ENCODE results near the gene KCNG4.
A peak's percentile ranks its signal among the peaks of the same experiment; 100 is the strongest.

KCNG4 gene

GRCh38 chr16:84199861-84200260 is 40.0 kb downstream of the KCNG4 start:
- peak; percentile 12 for DNase-seq

DNA sequence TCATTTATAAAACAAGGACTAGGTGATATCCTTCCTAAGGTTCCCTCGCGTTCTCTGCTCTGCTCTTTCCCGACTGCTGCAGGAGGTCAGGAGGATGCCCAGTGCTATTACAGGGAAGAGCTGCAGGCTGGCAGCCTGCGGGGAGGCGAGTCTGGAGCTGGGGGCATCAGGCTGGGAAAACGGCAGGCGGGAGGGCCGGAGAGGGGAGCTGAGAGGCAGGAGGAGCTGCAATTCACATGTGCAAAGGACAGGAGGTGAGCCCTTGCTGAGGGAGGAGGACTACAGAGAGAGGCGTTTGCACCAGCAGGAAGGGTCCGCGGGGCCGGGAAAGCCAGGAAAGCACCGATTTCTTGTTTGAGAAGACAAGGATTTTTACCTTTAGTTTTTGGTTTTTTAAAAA is 40.7 kb downstream of the KCNG4 start:
- DNase-seq, result no peak

DNA sequence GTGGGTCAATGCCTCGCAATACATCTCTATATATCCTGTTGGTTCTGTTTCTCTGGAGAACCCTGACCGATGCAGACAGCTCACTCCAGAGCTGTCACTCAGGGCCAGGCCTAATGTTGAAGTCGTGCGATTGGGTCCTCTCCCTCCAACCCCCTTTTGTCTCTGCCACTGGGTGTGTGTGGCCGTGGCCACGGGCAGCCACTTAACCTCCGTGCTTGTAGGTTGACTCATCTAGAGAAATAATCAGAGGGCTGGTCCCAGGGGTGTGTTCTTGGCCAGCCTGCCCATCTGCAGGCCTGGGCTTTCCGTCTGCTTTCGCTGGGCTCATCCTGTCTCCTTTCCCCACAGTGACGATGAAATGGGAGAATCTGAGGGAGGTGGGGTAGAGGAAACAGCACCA is 41.4 kb downstream of the KCNG4 start:
- no peak for DNase-seq

DNA sequence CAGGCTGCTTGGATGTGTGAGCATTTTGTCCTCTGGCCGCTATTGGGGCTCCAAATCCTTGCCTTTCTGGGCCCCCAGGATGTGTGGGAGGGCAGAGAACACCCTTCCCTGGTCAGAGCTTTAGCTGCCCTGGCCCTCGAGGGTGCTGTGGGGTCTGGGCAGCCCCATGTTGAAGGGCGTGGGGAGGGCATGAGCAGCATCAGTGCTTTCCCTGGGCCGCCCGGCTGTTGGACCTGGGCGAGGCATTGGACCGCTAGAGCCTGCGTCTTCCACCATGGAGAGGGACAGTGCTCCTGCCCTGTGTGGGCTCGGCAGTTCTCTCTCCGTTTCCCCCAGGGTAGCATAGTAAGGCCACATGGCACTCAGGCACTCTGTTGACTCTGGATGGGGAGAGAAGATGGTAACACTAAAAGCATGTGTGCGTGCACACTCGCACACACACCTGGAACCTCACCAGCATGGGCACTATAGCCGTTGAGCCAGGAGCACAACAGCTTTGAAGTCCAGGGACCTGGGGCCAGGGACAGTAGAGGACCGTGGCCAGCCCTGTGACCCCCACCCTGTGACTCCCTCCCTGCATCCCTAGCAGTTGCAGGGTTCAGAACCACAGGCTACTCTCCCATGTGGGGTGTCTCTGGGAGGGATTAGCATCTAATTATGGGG is 42.2 kb downstream of the KCNG4 start:
- DNase-seq, result no peak

GRCh38 chr16:84196727-84197394 is 43.0 kb downstream of the KCNG4 start:
- DNase-seq, result no peak

DNA sequence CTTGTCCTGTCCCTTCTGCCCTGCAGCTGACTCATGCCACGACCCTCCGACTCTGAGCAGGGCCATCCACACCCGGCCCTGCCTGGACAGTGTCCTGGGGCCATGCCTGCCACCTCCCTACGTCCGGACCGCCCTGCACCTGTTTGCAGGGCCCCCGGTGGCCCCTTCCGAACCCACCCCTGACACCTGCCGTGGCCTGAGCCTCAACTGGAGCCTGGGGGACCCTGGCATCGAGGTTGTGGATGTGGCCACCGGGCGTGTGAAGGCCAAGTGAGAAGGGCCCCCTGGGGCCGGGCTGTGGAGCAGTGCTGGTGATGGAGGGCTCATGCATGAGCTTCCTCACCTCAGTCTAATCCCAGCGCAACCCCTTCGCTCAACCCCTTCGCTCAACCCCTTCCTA is 43.7 kb downstream of the KCNG4 start:
- DNase-seq, result no peak

DNA sequence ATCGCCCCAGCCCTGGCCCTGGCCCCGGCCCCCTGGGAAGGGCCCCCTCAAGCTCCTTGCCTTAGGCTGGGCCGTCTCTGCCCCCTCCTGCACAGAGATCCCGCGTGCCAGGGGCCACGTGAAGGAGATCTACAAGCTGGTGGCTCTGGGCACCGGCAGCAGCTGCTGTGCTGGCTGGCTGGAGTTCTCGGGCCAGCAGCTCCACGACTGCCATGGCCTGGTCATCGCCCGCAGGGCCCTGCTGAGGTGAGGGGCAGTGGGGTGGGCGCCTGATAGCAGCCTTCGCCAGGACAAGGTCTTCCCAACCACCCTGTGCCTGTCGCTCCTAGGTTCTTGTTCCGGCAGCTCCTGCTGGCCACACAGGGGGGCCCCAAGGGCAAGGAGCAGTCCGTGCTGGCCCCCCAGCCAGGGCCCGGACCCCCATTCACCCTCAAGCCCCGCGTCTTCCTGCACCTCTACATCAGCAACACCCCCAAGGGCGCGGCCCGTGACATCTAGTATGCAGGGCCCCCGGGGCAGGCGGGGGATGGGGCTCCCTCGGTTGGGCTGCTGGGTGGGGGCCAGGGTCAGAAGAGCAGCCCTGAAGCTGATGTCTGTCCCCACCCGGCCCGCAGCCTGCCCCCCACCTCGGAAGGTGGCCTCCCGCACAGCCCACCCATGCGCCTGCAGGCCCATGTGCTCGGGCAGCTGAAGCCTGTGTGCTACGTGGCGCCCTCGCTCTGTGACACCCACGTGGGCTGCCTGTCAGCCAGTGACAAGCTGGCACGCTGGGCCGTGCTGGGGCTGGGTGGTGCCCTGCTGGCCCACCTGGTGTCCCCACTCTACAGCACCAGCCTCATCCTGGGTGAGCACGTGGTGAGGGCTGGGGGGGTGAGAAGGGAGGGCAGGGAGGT is 44.4 kb downstream of the KCNG4 start:
- DNase-seq, result no peak

DNA sequence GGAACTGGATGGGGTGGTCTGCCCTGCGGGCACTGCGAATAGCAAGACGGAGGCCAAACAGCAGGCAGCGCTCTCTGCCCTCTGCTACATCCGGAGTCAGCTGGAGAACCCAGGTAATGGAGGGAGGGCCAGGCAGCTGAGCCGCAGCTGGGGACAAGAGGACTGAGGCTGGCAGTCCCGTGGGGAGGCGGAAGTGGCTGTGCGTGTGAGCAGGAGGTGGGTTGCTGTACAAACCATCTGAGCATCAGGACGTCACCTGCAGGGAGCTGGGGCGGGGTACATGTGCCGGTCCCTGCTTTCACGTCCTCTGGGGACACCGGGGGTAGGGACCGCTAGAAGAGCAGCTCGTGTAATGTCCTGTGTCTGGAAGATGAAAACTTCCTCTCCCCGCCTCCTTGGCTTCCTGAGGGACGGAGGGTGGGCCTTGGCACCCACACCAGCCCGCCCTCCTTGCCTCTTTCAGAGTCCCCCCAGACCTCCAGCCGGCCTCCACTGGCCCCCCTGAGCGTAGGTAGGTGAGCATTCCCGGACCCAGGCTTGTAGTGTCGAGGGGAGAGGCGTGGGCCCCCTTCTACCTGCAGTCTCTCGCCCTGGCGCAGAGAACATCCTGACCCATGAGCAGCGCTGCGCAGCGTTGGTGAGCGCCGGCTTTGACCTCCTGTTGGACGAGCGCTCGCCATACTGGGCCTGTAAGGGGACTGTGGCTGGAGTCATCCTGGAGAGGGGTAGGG is 45.2 kb downstream of the KCNG4 start:
- DNase-seq, result no peak

GRCh38 chr16:84194018-84194417 is 45.8 kb downstream of the KCNG4 start:
- DNase-seq, result no peak

GRCh38 chr16:84193480-84193879 is 46.3 kb downstream of the KCNG4 start:
- no peak for DNase-seq

GRCh38 chr16:84191466-84191865 is 48.3 kb downstream of the KCNG4 start:
- DNase-seq, result no peak

DNA sequence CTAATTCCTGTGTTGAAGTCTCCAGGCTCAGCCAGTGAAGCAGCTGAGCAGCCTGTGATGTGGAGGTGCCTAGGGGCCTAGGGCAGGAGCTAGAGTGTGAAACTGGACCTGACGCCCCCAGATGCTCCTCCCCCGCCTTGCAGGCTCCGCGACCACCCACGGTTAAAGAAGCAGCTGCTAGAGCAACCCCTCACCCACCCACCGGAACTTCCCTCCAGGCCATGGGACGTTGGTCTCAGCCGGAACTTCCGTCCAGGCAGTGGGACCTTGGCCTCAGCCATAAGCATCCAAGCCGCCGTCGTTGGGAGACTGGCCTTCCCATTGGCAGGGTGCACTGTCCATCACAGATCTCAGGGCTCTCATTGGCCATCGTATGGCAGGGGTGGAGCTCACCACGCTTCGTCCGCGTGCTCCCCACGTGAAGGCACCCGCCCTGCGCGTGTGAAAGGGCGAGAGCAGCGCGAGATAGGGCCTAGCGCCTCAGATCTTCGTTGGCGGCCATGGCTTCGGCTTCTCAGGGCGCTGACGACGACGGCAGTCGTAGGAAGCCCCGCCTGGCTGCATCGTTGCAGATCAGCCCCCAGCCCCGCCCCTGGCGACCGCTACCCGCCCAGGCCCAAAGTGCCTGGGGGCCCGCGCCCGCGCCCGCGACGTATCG is 49.0 kb downstream of the KCNG4 start, which contains the start of gene ADAD2:
Gene ADAD2 (plus strand): TSS at position 427 of the 658 bp plus-strand sequence. CDS start 74 bp downstream, at position 501.
- DNase-seq, result no peak

- peak; percentile 98 for DNase-seq
Observed at GRCh38 chr16:84186685-84187437, 53.0 kb downstream of the KCNG4 start, which contains the start of gene TAF1C. TSS of gene TAF1C (minus strand) at chr16:84187057. CDS start at chr16:84184988, 2,069 bp downstream.

GRCh38 chr16:84184775-84185174 is 55.0 kb downstream of the KCNG4 start:
- DNase-seq, result no peak

DNA sequence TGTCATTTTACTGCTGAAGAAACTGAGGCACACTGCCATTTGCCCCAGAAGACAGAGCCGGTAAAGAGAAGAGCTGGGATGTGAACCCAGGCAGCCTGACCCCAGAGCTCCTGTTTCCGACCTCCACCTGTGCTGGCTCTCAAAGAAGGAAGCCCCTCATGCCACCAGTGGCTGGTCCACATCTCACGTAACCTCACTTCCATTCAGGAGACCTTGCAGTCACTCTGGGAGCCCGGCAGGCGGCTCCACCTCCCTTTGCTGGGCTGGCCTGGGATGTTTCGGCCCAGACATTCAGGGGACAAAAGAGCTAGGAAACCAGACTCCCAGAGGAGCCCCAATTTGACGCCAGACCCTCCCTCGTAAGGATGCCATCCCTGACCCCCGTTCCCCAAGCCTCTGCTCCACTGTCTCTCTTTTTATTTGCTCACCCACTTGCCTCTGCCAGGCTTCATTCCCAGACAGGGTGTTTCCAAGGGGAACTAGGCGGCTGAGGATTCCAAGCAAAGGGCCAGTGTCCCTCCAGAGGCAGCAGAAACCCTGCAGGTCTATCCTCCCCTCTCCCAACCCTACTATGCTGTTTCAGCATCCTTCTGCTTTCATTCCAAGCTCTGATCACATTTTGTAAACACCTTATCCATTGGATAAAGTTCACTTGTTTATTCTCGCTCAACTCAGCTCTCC is 55.8 kb downstream of the KCNG4 start:
- DNase-seq, result no peak

GRCh38 chr16:84183572-84183875 is 56.3 kb downstream of the KCNG4 start:
- no peak for DNase-seq

DNA sequence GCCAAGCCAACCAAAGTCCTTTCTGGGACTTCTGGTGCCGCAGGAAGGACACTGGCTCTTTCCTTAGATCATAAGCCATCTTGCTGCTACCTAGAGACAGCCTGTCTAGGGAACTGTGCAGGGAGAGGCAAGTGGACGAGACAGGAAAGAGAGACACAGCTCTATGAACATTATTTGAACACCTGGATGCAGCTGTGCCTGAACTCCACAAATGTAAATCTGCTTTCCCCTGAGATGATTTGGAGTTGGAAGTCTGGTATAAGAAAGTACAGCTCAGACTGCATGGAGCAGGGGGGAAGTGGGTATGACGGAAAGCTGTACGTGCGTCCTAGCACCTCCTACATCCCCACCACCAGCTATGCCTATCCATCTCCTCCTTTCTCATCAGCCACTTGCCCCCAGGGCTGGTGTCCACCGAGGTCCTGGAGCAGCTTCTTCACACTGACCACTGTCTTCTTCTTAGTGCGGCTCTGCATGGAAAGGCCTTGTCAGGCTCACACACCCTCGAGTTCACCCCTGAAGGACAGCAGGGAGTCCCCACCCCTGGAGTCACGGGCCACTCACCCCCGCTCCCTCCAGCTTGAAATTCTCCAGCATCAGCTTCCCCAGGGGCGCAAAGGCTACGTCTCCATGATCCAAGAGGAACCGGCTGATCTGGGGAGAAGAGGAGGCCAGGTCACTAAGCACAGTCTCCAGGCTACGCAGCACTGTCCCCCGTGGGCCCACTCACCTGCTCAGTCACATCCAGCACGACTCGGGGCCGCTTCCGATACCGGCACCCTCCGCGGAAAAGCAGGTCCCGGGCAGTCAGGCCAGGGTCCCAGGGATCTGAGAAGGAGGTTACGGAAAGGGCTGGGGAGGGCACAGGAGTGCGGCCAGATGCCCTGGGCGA is 56.9 kb downstream of the KCNG4 start:
- DNase-seq, result no peak

- no peak for DNase-seq
Observed at GRCh38 chr16:84182104-84182503, 57.7 kb downstream of the KCNG4 start.

DNA sequence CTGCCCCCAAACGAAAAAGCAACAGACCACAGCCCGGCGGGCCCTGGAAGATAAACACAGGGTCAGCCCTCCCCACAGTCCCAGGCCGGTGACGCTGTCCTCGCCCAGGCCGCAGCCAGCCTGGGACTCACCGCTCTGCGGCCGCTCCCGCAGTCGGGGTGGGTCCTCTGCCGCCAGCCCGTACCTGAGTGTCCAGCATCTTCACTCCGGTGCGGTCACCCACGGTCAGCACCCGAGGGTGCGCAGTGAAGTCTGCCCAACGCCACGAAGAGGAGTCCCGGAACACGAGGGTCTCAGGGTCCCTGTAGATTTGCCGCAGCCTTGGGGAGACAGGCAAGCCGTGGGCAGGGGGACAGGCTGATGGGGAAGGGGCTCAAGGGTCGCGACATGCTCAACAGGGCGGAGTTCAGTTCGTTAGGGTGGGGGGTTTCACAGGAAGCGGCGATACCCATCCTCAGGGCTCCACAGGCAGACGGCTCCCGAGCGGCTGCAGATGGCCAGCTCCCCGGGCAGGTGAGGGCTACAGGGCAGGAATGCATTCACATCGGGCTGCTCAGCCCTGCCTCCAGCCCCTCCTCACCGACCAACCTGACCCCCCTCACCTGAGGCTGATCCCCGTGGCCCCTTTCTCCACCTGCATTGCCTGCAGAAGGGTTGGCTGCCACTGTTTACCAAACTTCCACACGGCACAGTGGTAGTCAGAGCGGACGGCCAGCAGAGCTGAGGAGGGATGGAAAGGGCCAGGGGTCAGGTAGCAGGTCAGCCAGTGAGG is 58.5 kb downstream of the KCNG4 start:
- DNase-seq, result no peak
